A549 (cell line): ENCODE measurements around the gene TAB3. TPM values are rescaled to one million over a fixed set of nuclear protein-coding genes. Genes with fewer than 3 reads are reported as not detected.

Source experiments
- ATAC-seq, 2 experiments: fragments of 200-7000 bp in 1 of 2; fragments of >200 bp in 1 of 2; cut with Nextera tagmentation in 1 of 2; cut with Tn5 transposase in 1 of 2; 3 replicates each; pipeline versions ENCODE4 v1.8.0 to v1.9.1; 2018 to 2020; ENCODE audit warnings: mild to moderate bottlenecking in 1 of 2, moderate library complexity in 1 of 2
- CTCF ChIA-PET: fragments of 300-600 bp; sonication (Branson Sonifier 250); formaldehyde crosslinking; extraction: SDS; loops from one replicate; lab custom pipeline; 2021; ENCODE audit warnings: antibody characterized with exemption, inconsistent platforms; lab: Yijun Ruan, JAX
- POLR2A ChIA-PET: fragments of 350-600 bp; formaldehyde crosslinking; extraction: SDS; loops from one replicate; lab custom pipeline; 2021; ENCODE audit warnings: antibody characterized with exemption, inconsistent platforms; lab: Yijun Ruan, JAX
- DNase-seq, 2 experiments: peaks; one replicate each; pipeline versions ENCODE4 v3.0.0 to v3.0.0-alpha.2; 2011 to 2016; ENCODE audit warnings: low read depth in 1 of 2, low spot score in 1 of 2
- FAIRE-seq: peaks from 2 replicates; lab custom pipeline; 2011; peaks lifted over from hg19 to GRCh38; lab: Jason Lieb, UNC
- H3K27ac ChIP-seq, 2 experiments: fragments of >200 bp; sonication (Bioruptor Twin); formaldehyde crosslinking; 3 replicates each; pipeline ENCODE4 v1.5.1; 2016 to 2017
- H3K4me1 ChIP-seq: fragments of >200 bp; sonication (Bioruptor Twin); formaldehyde crosslinking; 3 replicates; pipeline ENCODE4 v1.6.1; 2016
- H3K4me2 ChIP-seq: fragments of >200 bp; sonication (Bioruptor Twin); formaldehyde crosslinking; 3 replicates; pipeline ENCODE4 v1.6.1; 2016
- H3K4me3 ChIP-seq: fragments of >200 bp; sonication (Bioruptor Twin); formaldehyde crosslinking; 3 replicates; pipeline ENCODE4 v1.5.1; 2016
- H3K9me3 ChIP-seq: fragments of >200 bp; sonication (Bioruptor Twin); formaldehyde crosslinking; 3 replicates; pipeline ENCODE4 v1.6.1; 2016
- BHLHE40 ChIP-seq: IDR thresholded peaks from 2 replicates; pipeline ENCODE4 v1.6.1; 2012; ENCODE audit warnings: low read depth, low read length, inconsistent platforms
- CBX2 ChIP-seq: fragments of 200-600 bp; sonication (generic); IDR thresholded peaks from 2 replicates; pipeline ENCODE4 v1.6.1; 2016; ENCODE audit warnings: low read depth, mild to moderate bottlenecking, borderline replicate concordance
- CBX8 ChIP-seq: fragments of 200-600 bp; sonication (generic); IDR thresholded peaks from 2 replicates; pipeline ENCODE4 v1.6.1; 2016
- CHD4 ChIP-seq: fragments of 200-600 bp; sonication (generic); IDR thresholded peaks from 2 replicates; pipeline ENCODE4 v1.6.1; 2016; ENCODE audit warnings: antibody characterized with exemption, mild to moderate bottlenecking, borderline replicate concordance
- HDAC2 ChIP-seq: fragments of 200-600 bp; sonication (generic); IDR thresholded peaks from 2 replicates; pipeline ENCODE4 v1.6.1; 2016
- HOXB5 ChIP-seq: fragments of 250-450 bp; sonication (Bioruptor Pico); IDR thresholded peaks from 2 replicates; pipeline ENCODE4 v1.5.0; 2020; ENCODE audit warnings: mild to moderate bottlenecking, moderate library complexity
- JUNB ChIP-seq: fragments of >200 bp; sonication (Bioruptor Twin); formaldehyde crosslinking; IDR thresholded peaks from 2 replicates; pipeline ENCODE4 v1.6.1; 2016
- KDM1A ChIP-seq: fragments of 200-600 bp; sonication (generic); IDR thresholded peaks from 2 replicates; pipeline ENCODE4 v1.6.1; 2016; ENCODE audit warnings: low read depth, mild to moderate bottlenecking
- MAZ ChIP-seq: fragments of 150-350 bp; IDR thresholded peaks from 2 replicates; pipeline ENCODE4 v1.6.1; 2014; ENCODE audit warnings: antibody characterized with exemption, low read depth, low read length, borderline replicate concordance
- MYC ChIP-seq: IDR thresholded peaks from 2 replicates; pipeline ENCODE4 v1.6.1; 2012; ENCODE audit warnings: mild to moderate bottlenecking, inconsistent platforms, low read length, improper control_type of control experiment, borderline replicate concordance
- NFE2L2 ChIP-seq: fragments of 150-350 bp; conservative IDR thresholded peaks from 2 replicates; pipeline ENCODE4 v1.6.1; 2014; ENCODE audit warnings: low read length
- PHF8 ChIP-seq: fragments of 200-600 bp; sonication (generic); IDR thresholded peaks from 2 replicates; pipeline ENCODE4 v1.6.1; 2016; ENCODE audit warnings: low read depth, mild to moderate bottlenecking, antibody characterized with exemption, moderate library complexity, borderline replicate concordance
- POLR2A ChIP-seq: IDR thresholded peaks from 2 replicates; pipeline ENCODE4 v1.6.1; 2012; ENCODE audit warnings: mild to moderate bottlenecking, low read length
- RAD21 ChIP-seq, 2 experiments: fragments of >200 bp in 1 of 2; sonication (Bioruptor Twin) in 1 of 2; formaldehyde crosslinking in 1 of 2; IDR thresholded peaks in 1 of 2; conservative IDR thresholded peaks in 1 of 2; 2 replicates in 1 of 2; 3 replicates in 1 of 2; pipeline ENCODE4 v1.6.1; 2012 to 2018; ENCODE audit warnings: inconsistent platforms in 1 of 2
- RARB ChIP-seq: fragments of 250-450 bp; sonication (Bioruptor Pico); IDR thresholded peaks from 2 replicates; pipeline ENCODE4 v1.8.0; 2021; ENCODE audit warnings: mild to moderate bottlenecking, moderate library complexity
- RCOR1 ChIP-seq: fragments of 150-350 bp; IDR thresholded peaks from 2 replicates; pipeline ENCODE4 v1.6.1; 2014; ENCODE audit warnings: antibody characterized with exemption, low read length, low read depth
- RFX5 ChIP-seq: fragments of 450-650 bp; IDR thresholded peaks from 2 replicates; pipeline ENCODE4 v1.7.1; 2014; ENCODE audit warnings: antibody characterized with exemption, mild to moderate bottlenecking, moderate library complexity
- ZSCAN20 ChIP-seq: fragments of 250-450 bp; sonication (Bioruptor Pico); IDR thresholded peaks from 2 replicates; pipeline ENCODE4 v1.8.0; 2022; ENCODE audit warnings: mild to moderate bottlenecking, moderate library complexity
- WGBS: methylation state at CpG from one replicate; pipeline ENCODE4 v1.1.6; 2017; ENCODE audit errors: missing lambda C conversion rate; 5-methylcytosine and 5-hydroxymethylcytosine counted together
- polyA plus RNA-seq, 4 experiments: library from polyadenylated mRNA; depleted of rRNA in 3 of 4; stranded (reverse); fragments of >200 nt; fragmentation: RNase III in 1 of 4; extraction: RNeasy Plus Mini Kit Qiagen cat#74134 plus additional on column Dnase treatment in 1 of 4; gene quantifications; 2 replicates in 3 of 4; 3 replicates in 1 of 4; pipeline ENCODE4 v1.2.3, GENCODE V29; 2011 to 2017
- TF ChIP-seq, protein P1 (sequence below): fragments of 450-650 bp; IDR thresholded peaks from 2 replicates; pipeline ENCODE4 v1.6.1; 2014; ENCODE audit warnings: antibody characterized with exemption
- TF ChIP-seq, protein P2 (sequence below): fragments of >200 bp; sonication (Bioruptor Twin); formaldehyde crosslinking; IDR thresholded peaks from 3 replicates; pipeline ENCODE4 v1.6.1; 2016
- TF ChIP-seq, protein P3 (sequence below): IDR thresholded peaks from 2 replicates; pipeline ENCODE4 v1.6.1; 2012
- TF ChIP-seq, protein P4 (sequence below): fragments of 250-450 bp; sonication (Bioruptor Pico); IDR thresholded peaks from 2 replicates; pipeline ENCODE4 v1.5.0; 2020; ENCODE audit warnings: low read depth, mild to moderate bottlenecking, moderate library complexity
- TF ChIP-seq, protein P5 (sequence below): fragments of 200-600 bp; sonication (generic); IDR thresholded peaks from 2 replicates; pipeline ENCODE4 v1.6.1; 2016; ENCODE audit warnings: antibody characterized with exemption, mild to moderate bottlenecking, moderate library complexity

The TAB3 gene
- polyA plus RNA-seq, 2 of the 4 experiments (the other 2 are of a cell fraction), result 11.2 to 18.6 TPM

DNA sequence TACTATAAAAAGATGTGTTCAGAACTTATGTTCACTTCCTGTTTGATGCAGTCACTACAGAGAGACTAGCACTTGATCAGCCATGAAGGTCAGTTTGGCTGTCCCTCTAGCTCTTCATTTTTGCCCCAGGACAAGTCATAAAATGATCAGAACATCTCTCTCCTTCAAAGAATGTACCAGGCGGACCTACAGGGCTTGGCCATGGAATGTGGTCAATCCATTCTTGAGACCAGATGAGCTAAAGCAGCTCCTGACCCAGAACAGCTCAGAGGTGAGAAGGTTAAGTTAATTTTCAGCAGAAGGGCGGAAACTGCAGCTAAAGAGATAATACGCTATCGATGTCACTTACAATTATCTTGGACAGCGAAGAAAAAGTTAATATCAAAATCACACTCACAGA is 49.2 kb upstream of the TAB3 start:
- H3K4me3 ChIP-seq, result no peak overlapping the region
- no peaks in the 10 kb centered on the region for H3K4me1 ChIP-seq
- ATAC-seq (no peak), DNase-seq (no peak), FAIRE-seq (peak; percentile 76)
- POLR2A ChIA-PET, result no interaction called here
- 64% methylated on average over 5 of the region's 5 CpGs for WGBS
- CTCF ChIA-PET, result interaction anchor here (0.6 kb wide), 1 partner anchor 358 kb away, joined by 5 read pairs; no protein-coding TSS in a partner anchor
- H3K27ac ChIP-seq, result no peak overlapping the region
- TF ChIP-seq CBX2, result no peak
- no peak for TF ChIP-seq MAZ
- TF ChIP-seq HDAC2, result no peak
- no peak for TF ChIP-seq CHD4
- TF ChIP-seq BHLHE40, result no peak
- no peak for TF ChIP-seq NFE2L2
- no peak for TF ChIP-seq CBX8
- TF ChIP-seq, protein P1, sequence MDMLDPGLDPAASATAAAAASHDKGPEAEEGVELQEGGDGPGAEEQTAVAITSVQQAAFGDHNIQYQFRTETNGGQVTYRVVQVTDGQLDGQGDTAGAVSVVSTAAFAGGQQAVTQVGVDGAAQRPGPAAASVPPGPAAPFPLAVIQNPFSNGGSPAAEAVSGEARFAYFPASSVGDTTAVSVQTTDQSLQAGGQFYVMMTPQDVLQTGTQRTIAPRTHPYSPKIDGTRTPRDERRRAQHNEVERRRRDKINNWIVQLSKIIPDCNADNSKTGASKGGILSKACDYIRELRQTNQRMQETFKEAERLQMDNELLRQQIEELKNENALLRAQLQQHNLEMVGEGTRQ, result no peak
- TF ChIP-seq, protein P2, sequence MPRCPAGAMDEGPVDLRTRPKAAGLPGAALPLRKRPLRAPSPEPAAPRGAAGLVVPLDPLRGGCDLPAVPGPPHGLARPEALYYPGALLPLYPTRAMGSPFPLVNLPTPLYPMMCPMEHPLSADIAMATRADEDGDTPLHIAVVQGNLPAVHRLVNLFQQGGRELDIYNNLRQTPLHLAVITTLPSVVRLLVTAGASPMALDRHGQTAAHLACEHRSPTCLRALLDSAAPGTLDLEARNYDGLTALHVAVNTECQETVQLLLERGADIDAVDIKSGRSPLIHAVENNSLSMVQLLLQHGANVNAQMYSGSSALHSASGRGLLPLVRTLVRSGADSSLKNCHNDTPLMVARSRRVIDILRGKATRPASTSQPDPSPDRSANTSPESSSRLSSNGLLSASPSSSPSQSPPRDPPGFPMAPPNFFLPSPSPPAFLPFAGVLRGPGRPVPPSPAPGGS, result no peak
- TF ChIP-seq, protein P3, sequence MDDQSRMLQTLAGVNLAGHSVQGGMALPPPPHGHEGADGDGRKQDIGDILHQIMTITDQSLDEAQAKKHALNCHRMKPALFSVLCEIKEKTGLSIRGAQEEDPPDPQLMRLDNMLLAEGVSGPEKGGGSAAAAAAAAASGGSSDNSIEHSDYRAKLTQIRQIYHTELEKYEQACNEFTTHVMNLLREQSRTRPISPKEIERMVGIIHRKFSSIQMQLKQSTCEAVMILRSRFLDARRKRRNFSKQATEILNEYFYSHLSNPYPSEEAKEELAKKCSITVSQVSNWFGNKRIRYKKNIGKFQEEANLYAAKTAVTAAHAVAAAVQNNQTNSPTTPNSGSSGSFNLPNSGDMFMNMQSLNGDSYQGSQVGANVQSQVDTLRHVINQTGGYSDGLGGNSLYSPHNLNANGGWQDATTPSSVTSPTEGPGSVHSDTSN, result no peak
- H3K9me3 ChIP-seq, result no peaks in the 10 kb centered on the region
- no peak overlapping the region for H3K4me2 ChIP-seq

DNA sequence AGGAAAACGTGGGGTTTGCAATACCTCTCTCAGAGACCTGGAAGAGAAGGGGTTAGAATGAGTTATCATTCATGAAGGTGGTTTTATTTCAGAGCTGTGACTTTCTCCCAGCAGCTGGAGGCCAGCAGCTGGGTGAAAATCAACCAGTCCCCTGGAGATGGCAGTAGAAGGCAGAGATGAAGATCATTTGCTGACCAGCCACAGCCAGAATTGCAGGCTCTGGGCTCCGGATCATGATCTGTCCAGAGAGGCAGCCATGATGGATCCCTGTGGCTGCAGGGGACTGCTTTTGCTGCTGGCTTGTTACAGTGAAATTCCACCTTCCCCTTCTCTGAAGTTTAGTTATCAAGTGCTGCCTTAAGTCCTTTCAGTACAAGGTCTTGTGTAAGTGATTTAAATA is 46.9 kb upstream of the TAB3 start:
- DNase-seq (peak; percentile 7 to 21), FAIRE-seq (no peak), ATAC-seq (peak; percentile 68 to 84; a peak in 4 of 6 replicates)
- POLR2A ChIA-PET, result no interaction called here
- Histone ChIP-seq H3K4me1 (no peaks in the 10 kb centered on the region), H3K27ac (no peak overlapping the region), H3K4me3 (no peak overlapping the region), H3K4me2 (no peak overlapping the region), H3K9me3 (no peaks in the 10 kb centered on the region)
- TF ChIP-seq CHD4, result no peak
- peak in 1 of 2 experiments; percentile 28; a peak in 2 of 5 replicates for TF ChIP-seq RAD21 (conservative IDR thresholded peaks at IDR 0.05 in 1 of 2, IDR thresholded peaks at IDR 0.05 in 1 of 2)
- CTCF ChIA-PET, result no interaction called here
- WGBS, result 5% methylated on average over 2 of the region's 2 CpGs

DNA sequence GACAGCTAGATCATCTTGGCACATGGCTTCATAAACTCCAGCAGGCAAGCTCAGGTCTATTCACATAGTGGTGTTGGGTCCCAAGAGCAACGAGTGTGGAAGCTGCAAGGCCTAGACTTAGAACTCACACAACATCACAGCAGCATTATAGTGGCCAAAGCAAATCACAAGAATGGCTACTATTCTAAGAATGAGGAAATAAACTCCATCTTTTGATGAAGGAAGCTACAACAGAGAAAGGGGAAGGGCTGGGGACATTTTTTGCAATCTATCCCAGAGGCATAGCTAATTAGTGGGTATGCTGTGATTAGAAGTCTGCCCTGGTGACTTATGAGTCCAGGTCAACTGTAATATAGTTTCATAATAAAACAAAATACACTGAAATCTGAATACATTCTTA is 42.9 kb upstream of the TAB3 start:
- FAIRE-seq, result no peak
- Histone ChIP-seq H3K4me1 (no peaks in the 10 kb centered on the region), H3K4me2 (no peak overlapping the region), H3K9me3 (no peaks in the 10 kb centered on the region), H3K4me3 (no peak overlapping the region), H3K27ac (no peak overlapping the region)
- no CpG with 5 or more reads among the region's 1 CpG for WGBS
- TF ChIP-seq HDAC2 (no peak), JUNB (no peak), RARB (CRISPR knock-in tag) (no peak), ZSCAN20 (CRISPR knock-in tag) (no peak), PHF8 (no peak)
- no peak for ATAC-seq
- no peak for DNase-seq
- ChIA-PET CTCF (no interaction called here), POLR2A (no interaction called here)

DNA sequence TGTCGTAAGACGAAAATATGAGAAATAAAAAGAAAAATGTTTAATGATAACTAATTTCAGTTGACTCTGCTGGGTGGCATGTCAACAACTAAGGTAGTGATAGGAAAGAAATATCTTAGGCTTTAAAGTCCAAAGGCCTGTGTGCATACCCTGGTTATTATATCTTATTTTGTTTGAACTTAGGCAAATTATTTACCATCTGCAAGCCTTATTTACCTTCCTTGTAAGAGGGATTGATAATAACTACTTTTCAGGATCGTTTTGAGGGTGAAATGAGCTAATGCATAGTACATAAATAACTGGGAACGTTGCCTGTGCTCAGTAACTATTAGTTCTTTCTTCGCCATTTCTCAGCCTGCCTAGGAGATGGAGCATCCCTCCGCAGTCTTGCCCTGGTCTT is 41.6 kb upstream of the TAB3 start:
- Histone ChIP-seq H3K9me3 (no peaks in the 10 kb centered on the region), H3K4me3 (no peak overlapping the region), H3K27ac (no peak overlapping the region), H3K4me2 (no peak overlapping the region), H3K4me1 (no peaks in the 10 kb centered on the region)
- DNase-seq, result no peak
- ChIA-PET POLR2A (no interaction called here), CTCF (no interaction called here)
- 56% methylated on average over 6 of the region's 6 CpGs for WGBS
- ATAC-seq, result no peak
- no peak for FAIRE-seq
- TF ChIP-seq, protein P4, sequence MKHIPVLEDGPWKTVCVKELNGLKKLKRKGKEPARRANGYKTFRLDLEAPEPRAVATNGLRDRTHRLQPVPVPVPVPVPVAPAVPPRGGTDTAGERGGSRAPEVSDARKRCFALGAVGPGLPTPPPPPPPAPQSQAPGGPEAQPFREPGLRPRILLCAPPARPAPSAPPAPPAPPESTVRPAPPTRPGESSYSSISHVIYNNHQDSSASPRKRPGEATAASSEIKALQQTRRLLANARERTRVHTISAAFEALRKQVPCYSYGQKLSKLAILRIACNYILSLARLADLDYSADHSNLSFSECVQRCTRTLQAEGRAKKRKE (CRISPR knock-in tag), result no peak
- no peak for TF ChIP-seq MYC
- no peak for TF ChIP-seq HOXB5
- no peak for TF ChIP-seq CHD4
- no peak for TF ChIP-seq CBX8
- no peak for TF ChIP-seq KDM1A
- no peak for TF ChIP-seq RFX5
- TF ChIP-seq RCOR1, result no peak
- TF ChIP-seq POLR2A, result no peak
- TF ChIP-seq, protein P5, sequence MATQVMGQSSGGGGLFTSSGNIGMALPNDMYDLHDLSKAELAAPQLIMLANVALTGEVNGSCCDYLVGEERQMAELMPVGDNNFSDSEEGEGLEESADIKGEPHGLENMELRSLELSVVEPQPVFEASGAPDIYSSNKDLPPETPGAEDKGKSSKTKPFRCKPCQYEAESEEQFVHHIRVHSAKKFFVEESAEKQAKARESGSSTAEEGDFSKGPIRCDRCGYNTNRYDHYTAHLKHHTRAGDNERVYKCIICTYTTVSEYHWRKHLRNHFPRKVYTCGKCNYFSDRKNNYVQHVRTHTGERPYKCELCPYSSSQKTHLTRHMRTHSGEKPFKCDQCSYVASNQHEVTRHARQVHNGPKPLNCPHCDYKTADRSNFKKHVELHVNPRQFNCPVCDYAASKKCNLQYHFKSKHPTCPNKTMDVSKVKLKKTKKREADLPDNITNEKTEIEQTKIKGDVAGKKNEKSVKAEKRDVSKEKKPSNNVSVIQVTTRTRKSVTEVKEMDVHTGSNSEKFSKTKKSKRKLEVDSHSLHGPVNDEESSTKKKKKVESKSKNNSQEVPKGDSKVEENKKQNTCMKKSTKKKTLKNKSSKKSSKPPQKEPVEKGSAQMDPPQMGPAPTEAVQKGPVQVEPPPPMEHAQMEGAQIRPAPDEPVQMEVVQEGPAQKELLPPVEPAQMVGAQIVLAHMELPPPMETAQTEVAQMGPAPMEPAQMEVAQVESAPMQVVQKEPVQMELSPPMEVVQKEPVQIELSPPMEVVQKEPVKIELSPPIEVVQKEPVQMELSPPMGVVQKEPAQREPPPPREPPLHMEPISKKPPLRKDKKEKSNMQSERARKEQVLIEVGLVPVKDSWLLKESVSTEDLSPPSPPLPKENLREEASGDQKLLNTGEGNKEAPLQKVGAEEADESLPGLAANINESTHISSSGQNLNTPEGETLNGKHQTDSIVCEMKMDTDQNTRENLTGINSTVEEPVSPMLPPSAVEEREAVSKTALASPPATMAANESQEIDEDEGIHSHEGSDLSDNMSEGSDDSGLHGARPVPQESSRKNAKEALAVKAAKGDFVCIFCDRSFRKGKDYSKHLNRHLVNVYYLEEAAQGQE, result no peak
